Effector memory CD4-positive, alpha-beta T cell (primary cell): ENCODE results near the gene PTPMT1.

Experiments
- DNase-seq, 3 donors: peaks; one replicate each; pipeline ENCODE4 v3.0.0-alpha.2; 2020
- H3K27ac ChIP-seq: 2 replicates; pipeline ENCODE4 v1.7.0; 2013; ENCODE audit warnings: mild to moderate bottlenecking, low read length, moderate library complexity; ENCODE audit not compliant: insufficient read depth, poor library complexity, severe bottlenecking
- H3K27me3 ChIP-seq: replicated peaks from 2 replicates; pipeline ENCODE4 v1.7.0; 2013; ENCODE audit warnings: mild to moderate bottlenecking, low read length; ENCODE audit not compliant: insufficient read depth, control insufficient read depth, poor library complexity, severe bottlenecking
- H3K36me3 ChIP-seq: 2 replicates; pipeline ENCODE4 v1.7.0; 2013; ENCODE audit warnings: mild to moderate bottlenecking, low read length, moderate library complexity; ENCODE audit not compliant: control insufficient read depth, insufficient read depth
- H3K4me1 ChIP-seq: 2 replicates; pipeline ENCODE4 v1.7.0; 2013; ENCODE audit warnings: low read length, mild to moderate bottlenecking; ENCODE audit not compliant: control insufficient read depth, insufficient read depth, poor library complexity, severe bottlenecking
- H3K4me3 ChIP-seq: 2 replicates; pipeline ENCODE4 v1.7.0; 2013; ENCODE audit warnings: low read length, low read depth, mild to moderate bottlenecking; ENCODE audit not compliant: insufficient read depth, poor library complexity, severe bottlenecking
- H3K9me3 ChIP-seq: 2 replicates; pipeline ENCODE4 v1.7.0; 2013; ENCODE audit warnings: mild to moderate bottlenecking, low read length, moderate library complexity; ENCODE audit not compliant: control insufficient read depth

The PTPMT1 gene

GRCh38 chr11:47606731-47607130 is 41.3 kb downstream of the PTPMT1 start:
- DNase-seq = no peak
- no peaks in the 10 kb centered on the region for H3K9me3 ChIP-seq
- no peaks in the 10 kb centered on the region for H3K27me3 ChIP-seq
- H3K27ac ChIP-seq = no peak overlapping the region
- no peaks in the 10 kb centered on the region for H3K4me1 ChIP-seq
- peaks cover 5% of the 10 kb centered on the region for H3K36me3 ChIP-seq
- H3K4me3 ChIP-seq = no peak overlapping the region

DNA sequence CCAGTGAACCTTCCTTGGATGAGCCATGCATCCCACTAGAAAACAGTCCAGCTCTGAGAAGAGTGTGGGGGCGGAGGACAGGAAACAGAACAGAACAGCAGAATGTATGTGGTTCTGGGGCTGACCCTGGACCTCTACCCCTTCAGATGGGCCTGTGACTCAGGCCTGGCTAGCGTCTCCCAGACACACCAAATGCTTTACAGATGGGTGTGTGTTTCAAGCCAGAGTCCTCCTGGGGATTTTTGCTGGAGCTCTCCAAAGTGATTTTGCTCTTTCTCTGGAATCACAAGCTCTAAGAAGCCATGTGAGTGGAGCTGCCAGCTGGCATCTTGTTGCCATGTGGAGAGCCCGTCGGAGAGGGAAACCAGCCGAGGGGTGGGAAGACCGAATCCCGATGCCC is 42.0 kb downstream of the PTPMT1 start:
- H3K36me3 ChIP-seq = peaks cover 5% of the 10 kb centered on the region
- no peaks in the 10 kb centered on the region for H3K4me1 ChIP-seq
- no peaks in the 10 kb centered on the region for H3K27me3 ChIP-seq
- no peaks in the 10 kb centered on the region for H3K9me3 ChIP-seq
- no peak overlapping the region for H3K4me3 ChIP-seq
- DNase-seq = no peak
- no peak overlapping the region for H3K27ac ChIP-seq

DNA sequence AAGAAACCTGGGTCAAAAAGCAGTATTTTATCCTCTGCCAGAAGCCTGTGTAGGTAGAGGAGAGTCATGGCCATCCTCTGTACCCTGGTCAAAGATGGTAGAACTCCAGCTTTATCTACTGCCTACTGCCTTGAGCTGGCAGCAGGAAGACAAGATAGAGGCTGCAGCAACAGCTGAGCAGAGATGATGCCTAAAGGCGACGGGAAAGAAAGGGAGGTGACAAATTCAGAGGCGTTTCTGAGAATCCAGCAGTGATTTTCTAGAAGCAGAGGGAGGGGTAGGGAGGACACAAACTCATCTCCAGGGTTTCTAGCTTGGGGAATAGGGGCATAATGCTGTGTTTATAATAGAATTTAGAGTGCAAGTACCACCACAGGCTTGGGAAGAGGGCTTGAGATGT is 44.3 kb downstream of the PTPMT1 start:
- Histone ChIP-seq H3K9me3 (no peaks in the 10 kb centered on the region), H3K4me1 (no peaks in the 10 kb centered on the region), H3K27me3 (no peaks in the 10 kb centered on the region), H3K27ac (no peak overlapping the region), H3K36me3 (peaks cover 5% of the 10 kb centered on the region), H3K4me3 (no peak overlapping the region)
- DNase-seq = no peak

DNA sequence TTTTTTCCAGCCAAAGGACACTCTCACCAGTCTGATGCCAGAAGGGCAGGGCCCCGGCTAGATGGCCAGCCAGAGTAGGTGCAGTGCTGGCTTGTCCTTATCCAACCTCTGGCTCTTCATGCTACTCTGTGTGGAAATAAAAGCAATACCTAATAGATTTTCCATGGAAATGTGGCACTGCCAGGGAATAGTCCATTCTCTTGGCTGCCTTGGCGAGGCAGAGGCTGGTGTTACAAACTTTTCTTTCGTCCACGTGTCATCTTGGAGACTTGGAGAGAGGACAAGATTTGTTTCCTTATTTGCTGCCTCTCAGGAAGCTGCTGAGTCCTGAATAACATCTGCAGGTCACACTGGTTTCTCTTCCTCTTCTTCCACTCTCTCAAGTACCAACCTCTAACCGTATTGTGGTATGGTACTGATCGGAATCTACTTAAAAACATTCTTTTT is 46.0 kb downstream of the PTPMT1 start:
- Histone ChIP-seq H3K27me3 (no peaks in the 10 kb centered on the region), H3K4me1 (no peaks in the 10 kb centered on the region), H3K4me3 (no peak overlapping the region), H3K36me3 (peaks cover 5% of the 10 kb centered on the region), H3K9me3 (no peaks in the 10 kb centered on the region), H3K27ac (no peak overlapping the region)
- DNase-seq = no peak

GRCh38 chr11:47615249-47615648 is 49.9 kb downstream of the PTPMT1 start:
- DNase-seq = no peak
- no peaks in the 10 kb centered on the region for H3K4me1 ChIP-seq
- no peaks in the 10 kb centered on the region for H3K27me3 ChIP-seq
- peaks cover 21% of the 10 kb centered on the region for H3K36me3 ChIP-seq
- no peak overlapping the region for H3K27ac ChIP-seq
- no peak overlapping the region for H3K4me3 ChIP-seq
- H3K9me3 ChIP-seq = no peaks in the 10 kb centered on the region

DNA sequence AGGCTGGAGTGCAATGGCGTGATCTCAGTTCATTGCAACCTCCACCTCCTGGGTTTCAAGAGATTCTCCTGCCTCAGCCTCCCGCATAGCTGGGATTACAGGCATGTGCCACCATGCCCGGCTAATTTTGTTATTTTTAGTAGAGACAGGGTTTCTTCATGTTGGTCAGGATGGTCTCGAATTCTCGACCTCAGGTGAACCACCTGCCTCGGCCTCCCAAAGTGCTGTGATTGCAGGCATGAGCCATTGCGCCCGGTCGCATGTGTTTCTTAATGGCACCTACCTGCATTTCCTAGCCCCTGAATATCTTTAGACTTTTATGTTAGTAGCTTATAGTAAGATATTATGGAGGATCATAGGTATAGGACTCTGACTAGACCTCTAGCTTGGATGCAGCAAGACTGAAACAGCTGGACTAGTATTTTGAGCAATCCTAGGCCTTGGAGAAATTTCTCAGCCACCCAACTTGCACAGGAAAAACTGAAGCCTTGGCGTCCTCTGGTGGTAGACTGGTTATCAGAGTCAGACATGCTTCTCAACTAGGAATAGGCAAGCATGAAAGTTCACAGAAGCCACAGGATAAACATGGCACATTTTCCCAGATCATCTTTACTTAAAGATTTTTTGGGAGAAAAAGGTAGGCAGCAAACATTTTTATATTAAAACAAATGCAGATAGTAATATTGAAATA is 51.5 kb downstream of the PTPMT1 start:
- H3K36me3 ChIP-seq = peaks cover 28% of the 10 kb centered on the region
- no peak overlapping the region for H3K27ac ChIP-seq
- H3K9me3 ChIP-seq = no peaks in the 10 kb centered on the region
- no peak for DNase-seq
- no peak overlapping the region for H3K4me3 ChIP-seq
- no peaks in the 10 kb centered on the region for H3K4me1 ChIP-seq
- H3K27me3 ChIP-seq = no peaks in the 10 kb centered on the region

GRCh38 chr11:47617417-47617809 is 52.0 kb downstream of the PTPMT1 start:
- DNase-seq = no peak

DNA sequence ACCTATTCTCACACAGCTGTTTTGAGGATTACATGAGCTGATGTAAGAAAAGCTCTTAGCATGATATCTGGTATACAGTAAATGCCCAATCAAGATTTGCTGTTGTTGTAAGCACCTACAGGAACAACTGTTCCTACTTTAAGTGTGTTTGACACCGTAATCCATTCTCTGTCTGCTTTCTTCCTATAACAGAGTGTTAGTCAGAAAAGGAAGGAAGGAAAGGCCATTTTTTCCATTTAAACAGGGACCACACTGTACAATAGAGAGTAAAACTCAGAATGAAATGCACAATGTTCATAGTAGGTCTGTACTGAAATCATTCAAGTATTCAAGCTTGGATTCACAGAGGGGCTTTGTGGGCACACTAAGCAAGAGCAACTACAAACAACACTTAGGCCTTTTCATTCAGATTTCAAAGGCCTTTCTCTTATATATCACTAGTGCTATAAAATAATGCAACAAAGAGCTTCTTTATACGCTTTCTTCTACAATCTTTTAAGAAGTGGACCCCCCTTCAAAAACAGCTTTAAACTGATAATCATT is 55.5 kb downstream of the PTPMT1 start:
- DNase-seq = no peak
- peaks cover 52% of the 10 kb centered on the region for H3K36me3 ChIP-seq

More at GRCh38 chr11:47617417-47617809, 52.0 kb downstream of the PTPMT1 start:
- Histone ChIP-seq H3K4me3 (no peak overlapping the region), H3K27me3 (no peaks in the 10 kb centered on the region), H3K4me1 (no peaks in the 10 kb centered on the region), H3K9me3 (no peaks in the 10 kb centered on the region), H3K36me3 (peaks cover 33% of the 10 kb centered on the region), H3K27ac (no peak overlapping the region)

More for the DNA sequence above, 55.5 kb downstream of the PTPMT1 start:
- Histone ChIP-seq H3K27me3 (no peaks in the 10 kb centered on the region), H3K4me1 (no peaks in the 10 kb centered on the region), H3K27ac (no peak overlapping the region), H3K4me3 (no peak overlapping the region), H3K9me3 (no peaks in the 10 kb centered on the region)
